Mesodermal cell (in vitro differentiated cells): ENCODE data around the gene EPS8L2.

ENCODE experiments used
- H3K27ac ChIP-seq: 2 replicates; pipeline ENCODE4 v1.7.0; 2013; ENCODE audit warnings: mild to moderate bottlenecking, low read depth, low read length, moderate library complexity; ENCODE audit not compliant: severe bottlenecking
- H3K36me3 ChIP-seq: 2 replicates; pipeline ENCODE4 v1.7.1; 2013; ENCODE audit warnings: mild to moderate bottlenecking, low read length, moderate library complexity; ENCODE audit not compliant: control insufficient read depth, insufficient read depth
- H3K4me1 ChIP-seq: one replicate; pipeline ENCODE4 v1.7.1; 2013; ENCODE audit warnings: mild to moderate bottlenecking, low read length; ENCODE audit not compliant: insufficient read depth, control insufficient read depth, poor library complexity, severe bottlenecking
- H3K4me3 ChIP-seq: 2 replicates; pipeline ENCODE4 v1.7.0; 2013; ENCODE audit warnings: low read length, control low read depth, mild to moderate bottlenecking; ENCODE audit not compliant: insufficient read depth, poor library complexity, severe bottlenecking; ENCODE audit errors: extremely low read depth
- H3K9me3 ChIP-seq: 2 replicates; pipeline ENCODE4 v1.7.1; 2013; ENCODE audit warnings: mild to moderate bottlenecking, low read length, moderate library complexity; ENCODE audit not compliant: control insufficient read depth
- WGBS, 2 experiments: methylation state at CpG; one replicate each; pipeline ENCODE4 v1.1.5; 2013; ENCODE audit warnings: missing lambda C conversion rate in 2 of 2; ENCODE audit not compliant: insufficient coverage in 2 of 2; 5-methylcytosine and 5-hydroxymethylcytosine counted together

EPS8L2 gene

GRCh38 chr11:720642-721246 lies 14.7 kb downstream of the EPS8L2 start:
- H3K4me1 ChIP-seq, result no peaks in the 10 kb centered on the region
- 42 to 48% methylated on average over 34 to 35 of the region's 53 CpGs for WGBS, 2 experiments
- no peaks in the 10 kb centered on the region for H3K9me3 ChIP-seq
- no peak overlapping the region for H3K27ac ChIP-seq
- H3K4me3 ChIP-seq, result no peak overlapping the region
- peaks cover 4% of the 10 kb centered on the region for H3K36me3 ChIP-seq

DNA sequence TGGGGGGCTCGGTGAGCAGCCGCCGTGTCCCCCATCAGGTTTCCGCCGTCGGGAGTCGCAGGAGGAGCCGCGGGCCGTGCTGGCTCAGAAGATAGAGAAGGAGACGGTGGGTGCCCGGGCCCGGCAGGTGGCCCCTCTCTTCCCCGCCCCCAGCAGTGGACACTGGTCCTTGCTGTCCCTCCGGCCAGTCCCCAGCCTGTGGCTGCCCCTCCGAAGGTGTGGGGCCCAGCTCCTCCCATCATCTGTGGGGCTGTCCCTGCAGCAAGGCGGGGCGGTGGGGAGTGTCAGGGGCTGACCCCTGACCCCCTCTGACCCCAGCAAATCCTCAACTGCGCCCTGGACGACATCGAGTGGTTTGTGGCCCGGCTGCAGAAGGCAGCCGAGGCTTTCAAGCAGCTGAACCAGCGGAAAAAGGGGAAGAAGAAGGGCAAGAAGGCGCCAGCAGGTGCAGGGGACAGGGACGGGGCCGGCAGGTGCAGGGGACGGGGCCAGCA lies 15.3 kb downstream of the EPS8L2 start:
- Histone ChIP-seq H3K4me1 (no peaks in the 10 kb centered on the region), H3K9me3 (no peaks in the 10 kb centered on the region), H3K4me3 (no peak overlapping the region), H3K27ac (no peak overlapping the region), H3K36me3 (peaks cover 4% of the 10 kb centered on the region)
- 81 to 83% methylated on average over 24 to 28 of the region's 28 CpGs for WGBS, 2 experiments

GRCh38 chr11:721741-722345 lies 15.8 kb downstream of the EPS8L2 start:
- Histone ChIP-seq H3K27ac (no peak overlapping the region), H3K36me3 (peaks cover 4% of the 10 kb centered on the region), H3K9me3 (no peaks in the 10 kb centered on the region), H3K4me1 (no peaks in the 10 kb centered on the region), H3K4me3 (no peak overlapping the region)
- 87% methylated on average over 27 to 33 of the region's 33 CpGs for WGBS, 2 experiments

DNA sequence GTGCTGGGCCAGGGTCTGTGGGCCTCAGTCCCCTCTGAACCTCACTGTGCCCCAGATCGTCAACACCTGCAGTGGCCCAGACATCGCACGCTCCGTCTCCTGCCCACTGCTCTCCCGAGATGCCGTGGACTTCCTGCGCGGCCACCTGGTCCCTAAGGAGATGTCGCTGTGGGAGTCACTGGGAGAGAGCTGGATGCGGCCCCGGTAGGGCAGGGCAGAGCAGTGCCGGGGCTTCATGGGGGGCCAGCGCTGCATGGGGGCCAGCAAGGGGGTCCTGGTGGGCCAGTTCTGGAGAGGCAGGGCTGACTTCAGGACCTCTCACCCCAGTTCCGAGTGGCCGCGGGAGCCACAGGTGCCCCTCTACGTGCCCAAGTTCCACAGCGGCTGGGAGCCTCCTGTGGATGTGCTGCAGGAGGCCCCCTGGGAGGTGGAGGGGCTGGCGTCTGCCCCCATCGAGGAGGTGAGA lies 16.3 kb downstream of the EPS8L2 start:
- Histone ChIP-seq H3K9me3 (no peaks in the 10 kb centered on the region), H3K36me3 (peaks cover 4% of the 10 kb centered on the region), H3K4me3 (no peak overlapping the region), H3K4me1 (no peaks in the 10 kb centered on the region), H3K27ac (no peak overlapping the region)
- WGBS, 2 experiments, result 92 to 93% methylated on average over 14 of the region's 20 CpGs

DNA sequence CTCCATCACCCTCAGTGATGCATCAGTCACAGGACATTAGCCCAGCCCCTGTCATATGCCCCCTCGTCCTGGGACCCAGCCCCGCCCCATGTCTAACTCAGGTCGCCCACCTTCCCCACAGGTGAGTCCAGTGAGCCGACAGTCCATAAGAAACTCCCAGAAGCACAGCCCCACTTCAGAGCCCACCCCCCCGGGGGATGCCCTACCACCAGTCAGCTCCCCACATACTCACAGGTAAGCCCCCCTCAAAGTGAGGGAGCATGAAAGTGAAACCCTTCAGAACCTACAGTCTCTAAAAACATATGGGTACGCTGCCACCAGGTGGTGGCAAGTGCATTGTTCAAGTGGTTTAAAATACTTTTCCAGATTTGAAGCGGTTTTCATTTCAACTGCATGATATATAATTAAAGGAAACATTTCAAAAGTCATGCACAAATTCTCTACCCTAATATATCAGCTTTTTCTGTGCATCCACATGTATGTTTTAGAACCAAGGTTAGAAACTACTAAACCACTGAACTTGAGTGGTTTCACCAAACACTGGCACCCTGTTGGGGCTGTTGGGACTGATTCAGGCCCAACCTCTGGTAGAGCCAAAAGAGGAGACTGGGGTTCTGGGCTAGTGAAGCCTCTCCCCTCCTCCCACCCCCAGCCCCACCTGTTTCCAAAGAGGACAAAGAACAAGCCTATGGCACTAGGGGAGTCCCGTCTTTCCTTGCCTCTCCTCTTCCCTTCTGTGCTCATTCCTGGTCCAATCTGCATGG lies 17.3 kb downstream of the EPS8L2 start:
- H3K4me3 ChIP-seq, result no peak overlapping the region
- H3K27ac ChIP-seq, result no peak overlapping the region
- H3K36me3 ChIP-seq, result peaks cover 4% of the 10 kb centered on the region
- H3K4me1 ChIP-seq, result no peaks in the 10 kb centered on the region
- WGBS, 2 experiments, result 78 to 91% methylated on average over 5 of the region's 8 CpGs
- no peaks in the 10 kb centered on the region for H3K9me3 ChIP-seq

- Histone ChIP-seq H3K9me3 (no peaks in the 10 kb centered on the region), H3K27ac (no peak overlapping the region), H3K36me3 (peaks cover 4% of the 10 kb centered on the region), H3K4me1 (no peaks in the 10 kb centered on the region), H3K4me3 (no peak overlapping the region)
- WGBS, 2 experiments, result 80 to 84% methylated on average over 16 to 18 of the region's 19 CpGs
These were observed 18.2 kb downstream of the EPS8L2 start for GRCh38 chr11:724049-724777.

DNA sequence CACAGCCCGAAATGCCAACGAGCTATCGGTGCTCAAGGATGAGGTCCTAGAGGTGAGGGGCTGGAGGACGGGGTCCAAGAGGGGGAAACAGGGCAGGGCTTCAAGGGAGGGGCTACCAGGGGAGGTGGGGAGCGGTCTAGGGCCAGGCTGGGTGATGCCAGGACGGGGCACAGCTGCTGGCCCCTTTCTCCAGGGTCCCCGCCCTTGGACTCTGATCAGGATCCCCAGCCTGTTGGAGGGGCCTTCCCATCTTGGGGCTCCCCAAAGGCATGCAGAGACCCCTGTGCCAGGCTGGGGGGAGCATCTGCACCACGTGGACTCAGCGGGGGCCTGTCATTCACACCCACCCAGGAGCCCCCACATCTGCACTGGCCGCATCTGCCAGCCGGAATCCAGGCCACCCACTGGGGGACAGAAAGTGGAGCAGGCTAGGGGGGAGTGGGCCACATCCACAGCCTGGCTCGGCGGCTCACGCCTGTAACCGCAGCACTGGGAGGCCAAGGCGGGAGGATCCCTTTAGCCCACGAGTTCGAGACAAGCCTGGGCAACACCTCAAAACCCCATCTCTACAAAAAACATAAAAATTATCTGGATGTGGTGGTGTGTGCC lies 18.9 kb downstream of the EPS8L2 start:
- no peak overlapping the region for H3K27ac ChIP-seq

GRCh38 chr11:725624-726202 lies 19.7 kb downstream of the EPS8L2 start:
- Histone ChIP-seq H3K4me3 (no peak overlapping the region), H3K36me3 (no peaks in the 10 kb centered on the region), H3K4me1 (no peaks in the 10 kb centered on the region), H3K9me3 (no peaks in the 10 kb centered on the region), H3K27ac (no peak overlapping the region)
- 30 to 35% methylated on average over 19 to 22 of the region's 53 CpGs for WGBS, 2 experiments

More for the DNA sequence above, 18.9 kb downstream of the EPS8L2 start:
- H3K4me1 ChIP-seq, result no peaks in the 10 kb centered on the region
- no peaks in the 10 kb centered on the region for H3K9me3 ChIP-seq
- no peak overlapping the region for H3K4me3 ChIP-seq
- 85 to 87% methylated on average over 10 to 13 of the region's 18 CpGs for WGBS, 2 experiments
- H3K36me3 ChIP-seq, result peaks cover 2% of the 10 kb centered on the region

DNA sequence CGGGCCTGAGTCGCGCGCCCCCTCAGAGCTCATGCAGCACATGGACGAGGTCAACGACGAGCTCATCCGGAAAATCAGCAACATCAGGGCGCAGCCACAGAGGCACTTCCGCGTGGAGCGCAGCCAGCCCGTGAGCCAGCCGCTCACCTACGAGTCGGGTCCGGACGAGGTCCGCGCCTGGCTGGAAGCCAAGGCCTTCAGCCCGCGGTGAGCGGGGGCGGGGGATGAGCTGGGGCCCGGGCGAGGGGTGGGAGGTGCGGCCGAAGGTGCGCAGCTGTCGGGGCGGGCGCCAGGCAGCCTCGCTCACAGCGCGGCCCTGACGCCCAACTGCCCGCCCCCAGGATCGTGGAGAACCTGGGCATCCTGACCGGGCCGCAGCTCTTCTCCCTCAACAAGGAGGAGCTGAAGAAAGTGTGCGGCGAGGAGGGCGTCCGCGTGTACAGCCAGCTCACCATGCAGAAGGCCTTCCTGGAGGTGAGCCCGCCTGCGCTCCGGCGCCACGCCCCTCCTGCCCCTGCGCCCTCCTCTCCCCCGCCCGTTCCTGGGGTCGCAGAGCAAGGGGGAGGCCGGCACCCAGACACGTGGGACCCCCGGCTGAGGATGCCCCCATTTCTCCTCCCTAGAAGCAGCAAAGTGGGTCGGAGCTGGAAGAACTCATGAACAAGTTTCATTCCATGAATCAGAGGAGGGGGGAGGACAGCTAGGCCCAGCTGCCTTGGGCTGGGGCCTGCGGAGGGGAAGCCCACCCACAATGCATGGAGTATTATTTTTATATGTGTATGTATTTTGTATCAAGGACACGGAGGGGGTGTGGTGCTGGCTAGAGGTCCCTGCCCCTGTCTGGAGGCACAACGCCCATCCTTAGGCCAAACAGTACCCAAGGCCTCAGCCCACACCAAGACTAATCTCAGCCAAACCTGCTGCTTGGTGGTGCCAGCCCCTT lies 20.5 kb downstream of the EPS8L2 start:
- Histone ChIP-seq H3K36me3 (no peaks in the 10 kb centered on the region), H3K27ac (no peak overlapping the region), H3K4me3 (no peak overlapping the region), H3K9me3 (no peaks in the 10 kb centered on the region), H3K4me1 (no peaks in the 10 kb centered on the region)
- 42 to 45% methylated on average over 36 to 54 of the region's 61 CpGs for WGBS, 2 experiments
